ENCODE results near the gene MRPS5.

MRPS5 gene

DNA sequence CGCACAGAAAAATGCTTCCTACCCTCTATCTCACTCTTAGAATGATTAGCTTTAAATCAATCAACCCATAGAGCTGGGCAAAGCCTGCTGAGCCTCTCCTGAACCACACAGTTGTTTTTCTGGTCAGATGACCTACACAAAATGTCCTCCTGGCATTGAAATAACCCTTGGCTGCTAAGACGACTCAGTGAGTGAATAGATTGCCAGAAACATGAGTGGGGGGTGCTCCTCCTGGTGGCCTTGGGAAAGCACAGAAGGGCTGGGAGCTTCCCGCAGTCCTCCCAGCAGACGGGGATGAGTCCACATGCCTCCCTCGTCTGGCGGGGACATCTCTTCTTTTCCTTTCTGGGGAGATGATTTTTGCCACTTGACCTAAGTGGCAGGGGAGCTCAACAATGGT lies 81.2 kb downstream of the MRPS5 start:
- TF ChIP-seq GATA3 (IDR thresholded peaks at IDR 0.05; ENCODE audit: low read depth, low read length) (no peak), GATA2 (IDR thresholded peaks at IDR 0.05; ENCODE audit: low read depth, low read length) (no peak)

GRCh38 chr2:95039978-95040377 lies 81.6 kb downstream of the MRPS5 start:
- TF ChIP-seq GATA2 (IDR thresholded peaks at IDR 0.05; ENCODE audit: low read depth, low read length) (no peak), GATA3 (IDR thresholded peaks at IDR 0.05; ENCODE audit: low read depth, low read length) (no peak)

GRCh38 chr2:95039363-95039762 lies 82.2 kb downstream of the MRPS5 start:
- no peak for TF ChIP-seq GATA3 (IDR thresholded peaks at IDR 0.05; ENCODE audit: low read depth, low read length)
- no peak for TF ChIP-seq GATA2 (IDR thresholded peaks at IDR 0.05; ENCODE audit: low read depth, low read length)

DNA sequence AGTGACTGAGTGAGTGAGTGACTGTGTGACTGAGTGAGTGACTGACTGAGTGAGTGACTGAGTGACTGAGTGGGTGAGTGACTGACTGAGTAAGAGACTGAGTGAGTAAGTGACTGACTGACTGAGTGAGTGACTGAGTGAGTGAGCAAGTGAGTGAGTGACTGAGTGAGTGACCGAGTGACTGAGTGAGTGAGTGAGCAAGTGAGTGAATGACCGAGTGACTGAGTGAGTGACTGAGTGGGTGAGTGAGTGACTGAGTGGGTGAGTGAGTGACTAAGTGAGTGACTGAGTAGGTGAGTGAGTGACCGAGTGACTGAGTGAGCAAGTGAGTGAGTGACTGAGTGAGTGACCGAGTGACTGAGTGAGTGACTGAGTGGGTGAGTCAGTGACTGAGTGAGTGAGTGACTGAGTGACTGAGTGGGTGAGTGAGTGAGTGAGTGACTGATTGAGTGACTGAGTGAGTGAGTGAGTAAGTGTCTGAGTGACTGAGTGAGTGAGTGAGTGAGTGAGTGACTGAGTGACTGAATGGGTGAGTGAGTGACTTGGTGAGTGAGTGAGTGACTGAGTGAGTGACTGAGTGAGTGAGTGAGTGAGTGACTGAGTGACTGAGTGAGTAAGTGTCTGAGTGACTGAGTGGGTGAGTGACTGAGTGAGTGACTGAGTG lies 82.8 kb downstream of the MRPS5 start:
- TF ChIP-seq GATA2 (IDR thresholded peaks at IDR 0.05; ENCODE audit: low read depth, low read length) (no peak), GATA3 (IDR thresholded peaks at IDR 0.05; ENCODE audit: low read depth, low read length) (no peak)

DNA sequence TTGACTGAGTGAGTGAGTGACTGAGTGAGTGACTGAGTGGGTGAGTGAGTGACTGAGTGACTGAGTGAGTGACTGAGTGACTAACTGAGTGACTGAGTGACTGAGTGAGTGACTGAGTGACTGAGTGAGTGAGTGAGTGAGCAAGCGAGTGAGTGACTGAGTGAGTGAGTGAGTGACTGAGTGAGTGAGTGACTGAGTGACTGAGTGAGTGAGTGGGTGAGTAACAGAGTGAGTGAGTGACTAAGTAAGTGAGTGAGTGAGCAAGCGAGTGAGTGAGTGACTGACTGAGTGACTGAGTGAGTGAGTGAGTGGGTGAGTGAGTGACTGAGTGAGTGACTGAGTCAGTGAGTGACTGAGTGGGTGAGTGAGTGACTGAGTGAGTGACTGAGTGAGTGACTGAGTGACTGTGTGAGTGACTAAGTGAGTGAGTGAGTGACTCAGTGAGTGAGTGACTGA lies 84.2 kb downstream of the MRPS5 start:
- TF ChIP-seq GATA2 (IDR thresholded peaks at IDR 0.05; ENCODE audit: low read depth, low read length) (no peak), GATA3 (IDR thresholded peaks at IDR 0.05; ENCODE audit: low read depth, low read length) (no peak)

DNA sequence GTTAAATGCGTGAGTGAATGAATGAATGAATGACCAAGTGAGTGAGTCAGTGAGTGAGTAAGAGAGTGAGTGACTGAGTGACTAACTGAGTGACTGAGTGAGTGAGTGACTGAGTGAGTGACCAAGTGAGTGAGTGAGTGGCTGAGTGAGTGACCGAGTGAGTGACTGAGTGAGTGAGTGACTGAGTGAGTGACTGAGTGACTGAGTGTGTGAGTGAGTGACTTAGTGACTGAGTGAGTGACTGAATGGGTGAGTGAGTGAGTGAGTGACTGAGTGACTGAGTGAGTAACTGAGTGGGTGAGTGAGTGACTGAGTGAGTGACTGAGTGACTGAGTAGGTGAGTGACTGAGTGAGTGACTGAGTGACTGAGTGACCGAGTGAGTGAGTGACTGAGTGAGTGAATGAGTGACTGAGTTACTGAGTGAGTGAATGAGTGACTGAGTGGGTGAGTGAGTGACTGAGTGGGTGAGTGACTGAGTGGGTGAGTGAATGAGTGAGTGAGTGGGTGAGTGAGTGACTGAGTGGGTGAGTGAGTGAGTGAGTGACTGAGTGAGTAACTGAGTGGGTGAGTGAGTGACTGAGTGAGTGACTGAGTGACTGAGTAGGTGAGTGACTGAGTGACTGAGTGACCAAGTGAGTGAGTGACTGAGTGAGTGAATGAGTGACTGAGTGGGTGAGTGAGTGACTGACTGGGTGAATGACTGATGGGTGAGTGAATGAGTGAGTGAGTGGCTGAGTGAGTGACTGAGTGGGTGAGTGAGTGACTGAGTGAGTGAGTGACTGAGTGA lies 84.8 kb downstream of the MRPS5 start:
- no peak for TF ChIP-seq GATA2 (IDR thresholded peaks at IDR 0.05; ENCODE audit: low read depth, low read length)
- TF ChIP-seq GATA3 (IDR thresholded peaks at IDR 0.05; ENCODE audit: low read depth, low read length), result no peak

All from SH-SY5Y (cell line).